Stimulated activated CD4-positive, alpha-beta T cell treated with anti-CD3 and anti-CD28 coated beads, Interleukin-12 subunit alpha, Interleukin-12 subunit beta, amount 100 ng/mL, for 24 hours (primary cell): ENCODE results near the gene AGFG2.

Experiments used
- DNase-seq, 2 experiments: peaks; one replicate each; pipeline ENCODE4 v3.0.0-alpha.2; 2020; ENCODE audit warnings: low read depth in 2 of 2

AGFG2 gene

DNA sequence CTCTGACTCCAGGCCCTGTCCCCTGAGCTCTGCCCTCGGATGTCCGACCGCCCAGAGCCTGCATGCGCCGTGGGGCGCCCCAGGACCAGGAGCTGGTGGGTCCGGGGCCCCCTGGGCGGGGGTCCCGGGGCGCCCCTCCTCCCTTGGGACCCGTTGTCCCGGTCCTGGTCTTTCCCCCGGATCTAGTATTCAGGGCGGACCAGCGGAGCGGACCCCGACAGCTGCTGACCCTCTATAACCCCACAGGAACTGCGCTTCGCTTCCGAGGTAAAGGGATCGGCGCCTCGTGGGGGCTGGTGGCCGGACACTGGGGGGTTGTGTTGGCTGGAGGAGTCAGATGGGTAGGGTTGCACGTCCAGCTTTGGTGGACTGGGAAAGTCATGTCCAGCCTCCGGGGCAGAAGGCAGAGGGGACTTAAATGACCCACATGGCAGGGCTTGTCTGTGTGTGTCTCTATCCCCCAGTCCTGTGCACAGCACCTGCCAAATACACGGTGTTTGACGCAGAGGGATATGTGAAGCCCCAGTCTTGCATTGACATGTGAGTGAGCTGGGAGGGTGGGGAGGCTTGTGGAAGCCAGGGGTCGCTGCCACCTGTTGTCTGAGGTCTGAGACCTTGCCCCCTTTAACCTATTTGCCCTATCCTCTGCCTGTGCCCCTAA is 73.9 kb downstream of the AGFG2 start:
- no peak for DNase-seq

DNA sequence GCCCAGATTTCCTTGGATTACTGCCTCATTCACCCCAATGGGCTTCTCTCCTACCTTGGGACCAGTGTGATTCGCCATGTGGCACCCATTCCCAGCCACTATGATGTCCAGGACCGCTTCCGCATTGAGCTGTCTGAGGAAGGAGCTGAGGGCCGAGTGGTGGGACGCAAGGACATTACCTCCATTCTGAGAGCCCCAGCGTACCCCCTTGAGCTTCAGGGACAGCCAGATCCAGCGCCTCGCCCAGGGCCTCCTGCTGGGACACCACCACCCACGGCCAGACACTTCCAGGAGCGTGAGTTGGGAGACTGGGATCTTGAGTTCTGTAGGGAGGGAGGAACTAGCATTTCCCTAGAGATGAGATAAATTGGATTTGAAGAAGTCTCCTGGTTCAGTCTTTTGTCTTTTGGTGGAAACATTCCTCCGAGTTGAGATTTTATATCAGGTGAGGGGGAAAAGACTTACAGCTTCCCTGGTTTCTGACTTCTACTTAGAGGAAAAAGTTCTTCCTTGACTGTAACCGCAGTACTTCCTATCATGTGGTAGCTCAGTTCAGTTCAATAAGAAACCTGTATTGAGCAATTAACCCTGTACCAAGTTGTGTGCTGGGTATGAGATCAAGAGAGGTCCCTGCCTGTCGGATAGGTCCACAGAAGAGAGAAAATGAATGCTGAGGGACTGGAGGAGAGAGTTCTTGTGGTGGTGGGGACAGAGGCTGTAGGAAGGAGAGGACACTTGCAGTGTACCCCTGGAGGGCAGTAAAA is 74.6 kb downstream of the AGFG2 start:
- DNase-seq: no peak

DNA sequence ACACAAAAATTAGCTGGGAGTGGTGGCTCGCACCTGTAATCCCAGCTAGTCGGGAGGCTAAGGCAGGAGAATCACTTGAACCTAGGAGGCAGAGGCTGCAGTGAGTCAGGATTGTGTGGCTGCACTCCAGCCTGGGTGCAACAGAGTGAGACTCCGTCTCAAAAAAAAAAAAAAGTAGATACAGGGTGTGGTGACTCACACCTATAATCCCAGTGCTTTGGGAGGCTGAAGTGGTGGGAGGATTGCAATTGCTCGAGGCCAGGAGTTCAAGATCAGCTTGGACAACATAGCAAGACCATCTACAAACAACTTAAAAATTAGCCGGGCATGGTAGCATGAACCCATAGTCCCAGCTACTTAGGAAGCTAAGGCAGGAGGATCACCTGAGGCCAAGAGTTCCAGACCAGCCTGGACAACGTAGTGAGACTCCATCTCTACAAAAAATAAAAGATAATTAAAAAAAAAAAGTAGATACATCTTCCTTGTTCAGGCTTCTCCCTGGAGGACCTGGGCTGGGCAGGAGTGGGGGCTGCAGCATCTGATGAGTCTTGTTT is 75.4 kb downstream of the AGFG2 start:
- no peak for DNase-seq
